Measurements from ENCODE around the gene WDR49.

The WDR49 gene

DNA sequence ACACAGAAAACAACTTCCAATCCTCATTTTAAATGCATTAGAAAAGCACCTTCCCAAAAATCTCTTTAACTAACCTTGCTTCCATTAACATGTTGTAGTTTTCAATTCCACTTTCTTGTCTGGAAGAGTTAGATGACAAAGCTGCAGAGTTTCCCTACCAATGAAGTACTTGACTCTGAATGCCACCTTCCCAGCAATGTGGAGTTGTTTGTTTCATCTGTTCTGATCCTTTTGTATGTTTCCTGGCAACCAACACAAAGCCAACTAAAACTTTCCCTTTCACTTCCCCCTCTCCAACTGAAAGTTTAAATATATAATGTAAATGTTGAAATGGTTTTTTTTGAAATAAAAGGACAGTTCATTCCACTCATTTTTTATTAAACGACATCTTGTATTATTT lies at the start of gene WDR49:
TSS of gene WDR49 (minus strand) at position 183 of the 400 bp plus-strand sequence. CDS start 517 bp downstream, outside the sequence.
- peak; percentile 3 for DNase-seq (ENCODE audit: low spot score)

DNA sequence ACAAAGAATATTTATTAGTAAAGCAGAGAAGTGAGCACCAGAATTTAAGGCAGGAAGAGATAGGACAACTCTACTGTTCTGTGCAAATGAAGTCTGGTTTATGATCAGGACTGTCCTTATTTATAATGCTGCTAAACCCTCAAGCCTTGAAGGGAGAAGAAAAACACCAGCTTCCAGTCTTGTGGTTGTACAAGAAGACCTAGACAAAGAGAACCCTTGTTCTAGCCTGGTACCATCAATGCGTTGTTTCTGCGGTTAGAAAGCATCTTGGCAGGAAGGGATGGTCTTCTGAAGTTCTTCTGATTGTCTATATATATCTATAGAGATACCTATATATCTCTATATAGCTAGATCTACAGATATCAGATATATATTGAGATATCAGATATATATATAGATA lies 47.2 kb upstream of the WDR49 start:
- DNase-seq (ENCODE audit: low spot score), result no peak

DNA sequence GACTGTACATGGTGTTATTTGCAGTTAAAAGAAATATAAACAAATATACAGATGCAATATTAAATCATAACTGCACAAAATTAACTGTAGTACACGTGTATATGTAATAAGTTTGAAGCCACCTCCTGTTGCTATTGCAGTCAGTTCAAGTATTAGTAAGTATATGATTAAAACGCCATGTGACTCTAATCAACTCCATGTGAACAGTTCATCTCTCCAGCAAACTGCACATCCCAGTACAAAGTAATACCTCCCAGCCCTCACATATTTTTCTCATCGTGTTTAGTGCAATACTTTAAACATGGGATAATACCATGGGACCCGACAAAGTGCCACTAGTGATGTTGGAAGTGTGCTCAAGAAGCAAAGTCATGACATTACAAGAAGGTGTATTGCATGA lies 46.3 kb upstream of the WDR49 start:
- no peak for DNase-seq (ENCODE audit: low spot score)

DNA sequence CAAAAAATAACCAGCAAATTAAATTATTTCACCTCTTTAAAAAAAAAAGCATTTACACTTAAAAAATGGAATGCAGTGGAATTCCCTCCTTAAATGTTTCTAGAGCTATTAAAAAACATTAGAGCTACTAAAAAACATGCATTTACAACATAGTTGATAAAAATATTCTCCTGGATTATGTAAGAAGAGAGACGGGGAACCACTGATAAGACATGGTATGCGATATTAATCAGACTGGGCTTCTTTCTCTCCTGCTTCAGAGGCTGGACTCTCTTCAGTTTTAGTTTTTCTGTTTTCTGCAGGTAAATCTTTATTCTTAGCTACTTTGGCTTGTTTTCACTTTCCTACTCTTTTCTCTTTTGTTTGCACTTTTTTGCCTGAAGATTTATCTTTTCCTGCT lies 40.4 kb upstream of the WDR49 start:
- DNase-seq (ENCODE audit: low spot score), result no peak

DNA sequence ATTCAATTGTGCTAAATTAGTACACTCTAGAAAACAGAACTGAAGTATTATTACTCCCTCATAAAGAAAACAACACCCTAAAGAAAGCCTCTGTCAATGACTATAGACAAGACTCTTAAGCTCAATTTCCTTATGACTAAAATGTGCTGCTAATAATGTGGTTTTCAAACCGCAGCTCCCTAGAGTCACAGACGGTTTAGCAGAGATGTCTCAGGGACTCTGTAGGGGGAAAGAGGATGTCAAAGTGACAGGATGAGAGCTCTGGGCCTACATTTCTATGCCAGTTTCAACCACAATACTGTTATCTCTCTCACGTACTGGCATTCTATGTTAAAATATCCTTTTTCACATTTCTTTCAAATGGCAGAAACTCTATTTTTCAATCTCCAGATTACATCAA lies 37.6 kb upstream of the WDR49 start:
- no peak for DNase-seq (ENCODE audit: low spot score)

DNA sequence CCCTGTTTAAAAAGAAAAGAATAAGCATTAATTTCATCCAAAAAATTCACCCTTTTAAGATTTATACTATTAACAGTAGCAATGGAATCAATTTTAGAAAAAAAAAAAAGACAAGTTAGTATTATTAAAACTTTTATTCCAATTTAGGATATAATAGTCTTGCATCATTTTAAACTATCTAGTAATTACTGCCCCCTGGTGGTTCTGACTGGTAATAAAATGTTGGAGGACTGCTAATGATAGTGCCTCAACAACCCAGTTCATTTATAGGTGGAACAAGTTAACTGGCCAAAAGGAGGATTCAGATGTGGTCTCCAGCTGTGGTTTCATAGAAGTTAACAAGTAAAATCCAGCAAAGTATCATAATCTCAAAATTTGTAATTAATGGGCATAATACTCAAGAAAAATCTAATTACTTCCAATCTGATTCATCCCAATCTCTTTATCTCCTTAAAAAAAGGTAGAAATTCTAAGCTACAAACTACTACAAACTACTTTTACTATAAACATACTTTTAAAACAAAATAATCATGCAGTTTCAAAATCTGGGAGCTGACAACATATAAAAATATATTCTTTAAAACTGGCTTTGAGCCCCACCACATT lies 30.7 kb upstream of the WDR49 start:
- peak; percentile 59 for DNase-seq (ENCODE audit: low spot score)

DNA sequence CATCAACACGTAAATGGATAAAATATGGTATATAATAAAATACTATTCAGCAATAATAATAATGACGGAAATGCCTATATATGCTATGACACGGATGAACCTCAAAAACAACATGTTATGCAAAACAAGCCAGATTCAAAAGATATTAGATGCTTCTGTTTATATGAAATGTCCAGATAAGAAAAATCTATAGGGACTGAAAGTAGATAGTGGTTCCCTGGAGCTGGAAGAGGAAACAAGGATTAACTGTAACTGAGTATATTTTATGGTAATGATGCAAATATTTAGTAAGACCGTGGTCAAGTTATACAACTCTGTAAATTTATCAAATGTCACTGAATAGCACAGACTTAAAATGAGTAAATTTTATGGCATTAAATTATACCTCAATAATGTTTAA lies 25.8 kb upstream of the WDR49 start:
- no peak for DNase-seq (ENCODE audit: low spot score)

DNA sequence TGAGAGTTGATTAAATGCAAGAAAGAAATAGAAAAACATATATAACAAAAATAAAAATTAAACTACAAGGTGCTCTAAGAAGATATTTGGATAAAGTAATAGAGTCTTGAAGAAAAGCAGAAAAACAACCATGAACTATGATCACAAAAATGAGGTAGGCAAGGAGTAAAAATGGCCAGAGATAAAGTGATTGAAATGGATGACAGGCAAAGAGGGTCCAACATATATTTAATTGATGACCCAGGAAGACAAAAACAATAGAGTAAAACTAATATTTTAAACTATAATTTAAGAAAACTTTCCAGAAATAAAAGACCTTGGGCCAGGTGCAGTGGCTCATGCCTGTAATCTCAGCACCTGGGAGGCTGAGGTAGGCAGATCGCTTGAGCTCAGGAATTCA lies 22.1 kb upstream of the WDR49 start:
- no peak for DNase-seq (ENCODE audit: low spot score)

DNA sequence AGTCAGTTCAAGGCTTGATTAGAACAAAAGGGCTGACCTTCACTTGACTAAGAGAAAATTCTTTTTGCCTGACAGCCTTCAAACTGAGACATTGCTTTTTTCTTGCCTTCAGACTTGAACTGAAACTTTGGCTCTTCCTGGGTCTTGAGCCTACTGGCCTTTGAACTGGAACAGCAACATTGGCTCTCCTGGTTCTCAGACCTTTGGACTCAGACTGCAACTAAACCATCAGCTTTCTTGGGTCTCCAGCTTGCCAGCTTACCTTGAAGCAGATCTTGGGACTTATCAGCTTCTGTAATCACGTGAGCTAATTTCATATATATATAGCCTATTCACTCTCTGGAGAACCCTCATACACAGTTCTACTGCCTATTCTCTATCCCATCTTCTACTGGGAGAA lies 19.5 kb upstream of the WDR49 start:
- no peak for DNase-seq (ENCODE audit: low spot score)

DNA sequence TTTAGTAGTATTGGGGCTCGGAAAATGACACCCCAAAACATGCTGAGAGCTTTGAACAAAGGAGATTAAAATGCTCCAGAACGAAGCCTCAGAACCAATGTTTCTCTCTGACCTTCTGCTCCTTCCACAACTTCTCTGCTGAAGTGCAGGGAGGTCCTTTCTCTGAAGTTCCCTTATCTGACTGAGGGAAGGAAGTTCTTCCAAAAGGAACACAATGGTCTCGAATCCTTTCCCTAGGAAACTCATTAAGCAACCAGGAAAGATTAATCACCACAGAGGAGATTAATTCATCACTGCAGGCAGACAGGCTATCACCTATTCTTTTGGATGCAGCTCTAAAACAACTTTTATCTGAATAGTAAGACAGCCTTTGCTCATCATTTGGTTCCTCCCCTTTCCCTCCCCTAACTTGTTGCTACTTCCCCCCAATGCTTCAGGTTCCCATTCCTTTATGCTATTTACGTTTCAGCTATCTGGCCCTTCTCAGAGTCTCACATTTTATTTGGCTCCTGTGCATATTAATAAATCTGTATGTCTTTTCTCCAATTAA lies 18.2 kb upstream of the WDR49 start:
- no peak for DNase-seq (ENCODE audit: low spot score)

DNA sequence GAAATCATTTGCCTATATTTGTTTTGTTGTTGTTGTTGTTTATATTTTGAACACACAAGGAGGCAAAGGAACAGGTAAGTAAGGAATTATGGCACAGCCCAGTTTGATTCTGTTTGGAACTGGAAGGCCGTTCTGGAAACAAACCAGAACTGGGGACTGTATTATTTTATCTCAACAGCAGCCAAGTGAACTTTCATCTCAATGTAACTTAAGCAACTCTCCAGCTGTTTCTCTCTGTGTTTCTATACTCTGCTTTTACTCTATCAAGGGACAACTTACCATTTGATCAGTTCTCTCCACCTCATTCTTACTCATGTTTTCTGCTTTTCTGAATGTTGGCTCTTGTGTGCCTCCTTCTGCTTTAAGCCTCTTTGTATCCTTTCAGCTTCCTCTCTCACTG lies 16.0 kb upstream of the WDR49 start:
- DNase-seq (ENCODE audit: low spot score), result no peak

DNA sequence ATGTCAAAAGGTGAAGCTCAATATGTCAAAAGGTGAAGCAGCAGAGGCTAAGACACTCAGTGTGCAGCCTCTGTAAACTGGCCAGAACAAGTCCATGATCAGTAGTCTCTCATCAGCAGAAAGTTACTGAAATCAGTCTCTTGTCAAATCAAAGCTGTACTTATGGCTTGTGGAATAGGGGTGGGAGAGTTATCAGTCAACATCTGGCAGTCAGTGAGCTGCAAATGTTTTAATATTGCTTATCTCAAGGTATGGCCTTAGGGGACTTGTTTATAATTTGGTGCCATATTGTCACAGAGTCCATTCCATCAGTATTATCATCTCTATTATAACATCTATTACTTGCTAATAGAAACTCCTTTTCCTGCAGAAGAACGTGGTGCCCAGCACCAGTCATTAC lies 14.9 kb upstream of the WDR49 start:
- DNase-seq (ENCODE audit: low spot score), result no peak

DNA sequence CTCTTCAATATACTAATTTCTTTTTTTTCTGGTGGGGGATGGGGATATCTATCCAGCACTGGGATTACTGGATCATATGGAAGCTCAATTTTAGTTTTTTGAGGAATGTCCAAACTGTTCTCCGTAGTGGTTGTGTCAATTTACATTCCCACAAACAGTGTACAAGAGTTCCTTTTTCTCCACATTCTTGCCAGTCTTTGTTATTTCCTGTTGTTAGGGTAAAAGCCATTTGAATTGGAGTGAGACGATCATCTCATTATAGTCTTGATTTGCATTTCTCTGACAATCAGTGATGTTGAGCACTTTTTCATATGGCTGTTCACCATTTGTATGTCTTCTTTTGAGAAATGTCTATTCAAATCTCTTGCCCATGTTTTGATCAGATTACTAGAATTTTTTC lies 12.8 kb upstream of the WDR49 start:
- no peak for DNase-seq (ENCODE audit: low spot score)

DNA sequence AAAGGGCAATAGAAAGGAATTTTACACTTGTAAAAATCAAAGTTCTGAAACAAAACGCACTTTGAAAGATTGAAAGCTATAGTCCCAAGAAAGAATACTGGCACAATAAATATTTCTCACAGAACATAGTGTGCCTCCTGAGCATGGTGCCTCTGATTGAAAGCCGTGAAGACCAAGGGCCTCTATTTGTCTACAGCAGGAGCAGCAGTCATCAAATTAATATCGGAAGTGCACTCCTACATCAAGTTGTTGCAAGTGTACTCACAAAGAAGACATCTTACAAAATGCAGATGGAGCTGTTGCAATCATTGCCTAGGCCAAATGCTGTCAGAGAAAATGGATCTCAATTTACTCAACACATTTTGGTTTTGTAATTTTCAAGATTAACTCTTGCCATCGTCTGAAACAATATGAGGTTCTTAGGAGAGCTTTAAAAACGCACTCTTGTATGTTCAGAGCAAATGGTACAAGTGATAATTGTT lies 9.2 kb upstream of the WDR49 start:
- no peak for DNase-seq (ENCODE audit: low spot score)

DNA sequence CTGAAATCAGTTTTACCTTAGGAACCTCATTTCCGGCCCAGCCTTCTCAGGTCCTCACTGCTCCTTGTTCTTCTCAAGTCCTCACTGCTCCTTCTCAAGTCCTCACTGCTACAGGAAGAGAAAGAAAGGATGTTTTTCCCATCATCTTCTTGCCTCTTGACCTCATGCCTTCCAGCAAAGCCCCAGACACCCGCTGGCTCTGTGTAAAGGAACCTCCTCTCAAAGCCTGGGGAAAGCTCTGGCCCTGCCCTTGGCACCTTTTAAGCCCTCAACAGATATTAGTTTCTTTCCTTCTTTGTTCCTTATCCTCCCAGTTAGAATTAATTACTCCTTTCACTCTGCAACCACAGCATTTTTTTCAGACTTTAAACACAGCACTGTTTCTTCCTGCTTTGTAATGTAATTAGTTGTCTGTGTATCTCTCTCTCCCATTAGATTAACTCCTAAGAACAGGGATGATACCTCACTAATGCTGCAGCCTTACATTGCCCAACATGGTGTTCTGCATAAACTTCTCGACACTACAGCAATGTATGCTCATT lies 4.0 kb upstream of the WDR49 start:
- no peak for DNase-seq (ENCODE audit: low spot score)

DNA sequence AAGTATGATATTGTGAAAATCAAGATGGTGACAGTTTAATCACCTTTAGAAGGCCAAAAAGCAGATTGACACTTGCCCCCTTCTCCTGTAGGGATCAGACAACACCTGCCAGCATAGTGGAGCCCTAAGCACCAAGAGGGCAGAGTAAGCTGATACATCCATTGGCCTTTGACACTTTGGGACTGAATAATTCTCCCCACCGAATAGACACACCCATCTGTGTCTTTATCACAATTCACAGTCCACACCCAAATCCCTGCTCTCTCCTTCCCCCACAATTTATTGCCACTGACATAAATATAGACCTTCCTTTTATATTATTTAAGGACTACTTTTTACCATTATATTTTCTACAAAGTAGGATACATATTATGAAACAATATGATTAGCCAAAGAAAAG lies 3.1 kb upstream of the WDR49 start:
- DNase-seq (ENCODE audit: low spot score), result no peak

DNA sequence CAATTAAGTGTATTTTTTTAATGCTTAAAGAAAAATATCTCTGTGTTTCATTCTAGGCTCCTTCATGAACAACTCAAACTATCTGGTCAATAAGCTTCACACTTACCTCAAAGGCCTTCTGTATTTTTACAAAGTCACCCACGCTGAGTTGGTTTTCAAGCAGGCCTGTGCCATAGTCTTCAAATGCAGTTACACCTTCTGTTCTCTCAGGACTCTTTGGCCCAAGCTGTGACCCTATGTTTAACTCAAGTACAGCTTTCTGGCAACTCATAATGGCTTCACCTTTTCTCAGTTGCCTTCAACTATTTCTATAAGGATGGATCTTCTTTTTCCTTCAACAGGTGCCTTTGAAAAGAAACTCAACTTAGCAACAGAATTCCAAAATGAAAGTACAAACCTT lies 587 bp downstream of the WDR49 start:
- no peak for DNase-seq (ENCODE audit: low spot score)

DNA sequence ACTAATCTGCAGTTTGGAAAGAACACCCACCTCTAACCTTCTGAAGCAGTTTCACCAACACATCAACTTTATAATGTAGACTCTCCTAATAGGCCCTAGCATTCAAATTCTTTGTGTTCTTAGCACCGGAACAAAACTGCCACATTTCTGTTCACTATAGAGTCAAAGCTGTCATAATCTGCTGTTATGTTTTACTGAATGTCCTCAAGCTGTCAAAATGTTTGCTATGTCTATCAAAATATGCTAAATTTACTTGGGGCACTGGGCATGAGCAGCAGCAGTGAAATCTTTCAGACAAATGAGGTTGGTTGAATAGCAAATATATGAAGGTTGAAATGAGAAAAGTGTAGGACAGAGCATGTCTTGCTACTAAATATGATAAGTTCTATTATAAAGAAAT lies 1.9 kb downstream of the WDR49 start:
- DNase-seq (ENCODE audit: low spot score), result no peak

DNA sequence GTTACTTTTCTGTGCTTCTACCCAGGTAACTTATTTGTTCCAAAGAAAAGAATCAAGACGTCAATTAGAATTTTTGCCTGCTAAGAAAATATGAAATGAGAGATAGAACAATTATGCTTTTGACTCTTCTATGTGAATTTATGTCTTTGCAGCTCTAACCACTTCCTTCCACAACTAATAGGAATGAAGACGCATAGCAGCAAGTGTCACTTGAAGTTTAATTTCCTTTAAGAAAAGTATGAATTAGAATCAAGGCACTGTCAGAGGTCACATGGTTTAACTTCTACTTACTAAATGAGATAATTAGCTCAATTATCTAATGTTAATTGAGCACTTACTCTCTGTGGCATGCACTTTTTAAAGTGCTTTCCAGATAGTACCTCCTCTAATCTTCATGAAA lies 3.3 kb downstream of the WDR49 start:
- DNase-seq (ENCODE audit: low spot score), result no peak

DNA sequence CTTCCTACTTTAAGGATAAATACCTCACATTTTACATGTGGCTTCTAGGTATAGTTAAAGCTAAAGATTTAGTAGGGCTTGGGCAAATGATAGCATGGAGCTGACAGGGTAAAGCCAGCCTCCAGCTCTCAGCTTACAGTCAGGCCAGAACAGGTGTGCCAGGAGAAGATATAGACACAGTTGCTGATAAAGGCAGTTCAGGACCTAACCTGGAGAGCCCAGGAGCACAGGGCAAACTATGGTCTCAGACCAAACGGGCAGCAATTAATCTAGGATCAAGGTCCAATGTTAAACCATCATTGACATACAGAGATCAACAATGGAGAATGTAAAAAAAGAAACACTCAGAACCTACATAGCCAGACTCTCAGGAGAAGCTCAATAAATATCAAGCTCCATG lies 4.0 kb downstream of the WDR49 start:
- no peak for DNase-seq (ENCODE audit: low spot score)

DNA sequence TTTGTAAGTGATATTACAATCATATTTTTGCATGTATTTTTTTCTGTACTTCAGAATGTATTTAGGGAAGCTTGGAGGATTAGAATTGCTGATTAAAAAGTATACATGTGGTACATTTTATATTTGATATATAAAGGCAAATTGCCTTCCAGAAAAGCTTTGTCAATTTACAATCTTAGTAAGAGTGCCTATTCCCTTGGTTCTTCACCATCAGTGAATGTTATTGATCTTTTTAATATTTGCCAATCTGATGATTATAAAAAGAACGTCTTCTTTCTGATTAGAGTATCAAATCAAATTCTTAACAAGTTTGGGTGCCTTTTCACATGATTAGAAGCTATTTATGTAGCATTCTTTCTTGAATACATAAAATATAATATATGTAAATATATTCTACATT lies 9.1 kb downstream of the WDR49 start:
- DNase-seq (ENCODE audit: low spot score), result no peak

DNA sequence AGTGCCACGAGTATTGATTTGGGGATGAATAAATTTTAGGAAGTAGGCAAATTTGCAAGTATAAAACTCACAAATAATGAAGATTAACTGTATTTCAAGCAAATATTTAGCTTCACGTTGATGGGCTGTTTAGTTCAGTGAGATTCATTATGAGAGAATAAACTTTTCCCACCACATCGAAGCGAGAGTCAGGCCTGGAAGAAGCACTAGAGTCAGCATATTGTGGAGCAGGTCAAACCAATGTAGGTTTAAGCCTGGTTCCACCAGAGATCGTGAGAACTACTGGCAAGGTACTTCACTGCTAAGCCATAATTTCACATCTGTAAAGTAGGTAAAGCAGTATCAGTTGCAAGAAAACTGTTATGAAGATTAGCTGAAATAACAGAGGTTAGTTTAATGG lies 22.3 kb downstream of the WDR49 start:
- no peak for DNase-seq (ENCODE audit: low spot score)

DNA sequence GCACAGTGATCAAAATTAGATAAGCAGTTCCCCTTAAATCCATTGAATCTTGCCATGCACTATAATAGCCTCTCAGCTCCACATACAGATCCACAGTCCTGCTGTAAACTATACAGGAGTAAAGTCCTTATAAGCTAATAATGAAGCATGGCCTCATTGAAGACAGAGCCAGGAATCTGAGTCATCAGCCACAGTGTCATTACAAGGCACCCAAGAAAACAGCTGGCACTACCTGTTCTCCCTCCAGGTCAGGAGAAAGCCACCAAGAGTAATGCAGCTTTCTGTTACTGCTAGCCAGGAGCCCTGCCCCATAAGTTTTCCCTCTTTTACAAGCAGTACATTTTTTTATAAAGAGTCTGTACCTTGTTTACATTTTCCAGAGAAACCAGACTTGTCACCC lies 27.3 kb downstream of the WDR49 start:
- DNase-seq (ENCODE audit: low spot score), result no peak

DNA sequence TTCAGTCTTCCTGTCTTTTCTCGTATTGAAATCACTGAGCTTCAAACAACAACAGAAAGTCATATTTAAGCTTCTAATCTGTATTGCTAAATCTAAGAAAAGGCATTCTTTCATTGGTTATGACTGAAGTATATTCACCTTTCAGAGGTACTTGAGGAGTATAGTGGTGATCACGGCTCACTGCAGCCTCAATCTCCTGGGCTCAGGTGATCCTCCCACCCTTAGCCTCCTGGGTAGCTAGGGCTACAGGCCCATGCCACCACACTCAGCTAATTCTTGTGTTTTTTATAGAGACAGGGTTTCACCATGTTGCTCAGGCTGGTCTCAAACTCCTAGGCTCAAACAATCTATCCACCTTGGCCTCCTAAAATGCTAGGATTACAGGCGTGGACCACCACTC lies 38.7 kb downstream of the WDR49 start:
- DNase-seq (ENCODE audit: low spot score), result no peak
